H1 (cell line): ENCODE results near the gene TSR3. TPM values are rescaled to one million over a fixed set of nuclear protein-coding genes. Genes with fewer than 3 reads are reported as not detected.

ENCODE experiments used
- CTCF ChIA-PET: fragments of 300-600 bp; sonication (Branson Sonifier 250); formaldehyde crosslinking; loops from one replicate; lab custom pipeline; 2021; ENCODE audit not compliant: partially characterized antibody; lab: Charles Lee
- POLR2A ChIA-PET: fragments of 300-600 bp; sonication (Branson Sonifier 250); formaldehyde crosslinking; loops from one replicate; lab custom pipeline; 2021; ENCODE audit warnings: inconsistent platforms; ENCODE audit not compliant: partially characterized antibody; lab: Charles Lee
- DNase-seq, 2 experiments: peaks; one replicate each; pipeline versions ENCODE4 v3.0.0 to v3.0.0-alpha.2; 2010 to 2022; ENCODE audit warnings: low spot score in 2 of 2, low read depth in 1 of 2, mixed read lengths in 1 of 2
- FAIRE-seq: peaks from 2 replicates; lab custom pipeline; 2011; peaks lifted over from hg19 to GRCh38; lab: Jason Lieb, UNC
- H2AFZ ChIP-seq: 2 replicates; pipeline ENCODE4 v1.8.1; 2012; ENCODE audit warnings: low read length, inconsistent platforms
- H2AK5ac ChIP-seq: 2 replicates; pipeline ENCODE4 v1.6.1; 2013; ENCODE audit warnings: low read depth, low read length
- H2BK120ac ChIP-seq: replicated peaks from 2 replicates; pipeline ENCODE3; 2013; ENCODE audit warnings: low read depth, low read length, inconsistent platforms
- H2BK12ac ChIP-seq: 2 replicates; pipeline ENCODE4 v1.6.1; 2013; ENCODE audit warnings: low read depth, low read length
- H2BK15ac ChIP-seq: 2 replicates; pipeline ENCODE4 v1.6.1; 2013; ENCODE audit warnings: low read length
- H2BK20ac ChIP-seq: 2 replicates; pipeline ENCODE4 v1.6.1; 2013; ENCODE audit warnings: low read length
- H2BK5ac ChIP-seq: 2 replicates; pipeline ENCODE4 v1.6.1; 2013; ENCODE audit warnings: low read depth, low read length
- H3K14ac ChIP-seq: 2 replicates; pipeline ENCODE4 v1.6.1; 2013; ENCODE audit warnings: inconsistent platforms; ENCODE audit not compliant: insufficient read length
- H3K18ac ChIP-seq: 2 replicates; pipeline ENCODE4 v1.6.1; 2013; ENCODE audit warnings: low read length; ENCODE audit errors: extremely low read depth
- H3K23ac ChIP-seq: 2 replicates; pipeline ENCODE4 v1.6.1; 2013; ENCODE audit warnings: inconsistent platforms; ENCODE audit not compliant: insufficient read length
- H3K23me2 ChIP-seq: 2 replicates; pipeline ENCODE4 v1.6.1; 2013; ENCODE audit warnings: low read depth, low read length
- H3K27ac ChIP-seq: 2 replicates; pipeline ENCODE4 v1.6.1; 2011; ENCODE audit warnings: low read depth, low read length, inconsistent platforms
- H3K27me3 ChIP-seq, 4 experiments: replicated peaks in 1 of 4; 1 replicate in 1 of 4; 2 replicates in 3 of 4; pipeline versions ENCODE4 v1.6.1 to v1.8.1; 2011 to 2013; ENCODE audit warnings: low read length in 3 of 4, mild to moderate bottlenecking in 3 of 4, inconsistent platforms in 2 of 4, mixed read lengths in 2 of 4, moderate library complexity in 1 of 4; ENCODE audit not compliant: control insufficient read depth in 3 of 4, insufficient read depth in 3 of 4; ENCODE audit errors: extremely low read depth in 1 of 4
- H3K36me3 ChIP-seq, 4 experiments: 2 replicates each; pipeline versions ENCODE4 v1.6.1 to v1.8.1; 2011 to 2013; ENCODE audit warnings: mild to moderate bottlenecking in 4 of 4, low read length in 3 of 4, moderate library complexity in 2 of 4, control low read depth in 1 of 4, inconsistent platforms in 1 of 4; ENCODE audit not compliant: insufficient read depth in 4 of 4, control insufficient read depth in 2 of 4
- H3K4ac ChIP-seq: replicated peaks from 2 replicates; pipeline ENCODE3; 2013; ENCODE audit warnings: low read length, low read depth, mixed read lengths, inconsistent platforms; ENCODE audit not compliant: insufficient read length
- H3K4me1 ChIP-seq, 4 experiments: replicated peaks in 1 of 4; 1 replicate in 1 of 4; 2 replicates in 3 of 4; pipeline versions ENCODE4 v1.6.1 to v1.8.1; 2011 to 2013; ENCODE audit warnings: low read length in 3 of 4, inconsistent platforms in 2 of 4, mixed read lengths in 1 of 4; ENCODE audit not compliant: insufficient read depth in 4 of 4, control insufficient read depth in 3 of 4
- H3K4me2 ChIP-seq, 2 experiments: 2 replicates each; pipeline versions ENCODE4 v1.6.1 to v1.8.1; 2011 to 2013; ENCODE audit warnings: low read depth in 2 of 2, low read length in 2 of 2, control low read depth in 1 of 2, inconsistent platforms in 1 of 2, mild to moderate bottlenecking in 1 of 2; ENCODE audit not compliant: insufficient read depth in 1 of 2
- H3K4me3 ChIP-seq, 4 experiments: fragments of 200-600, 300-600 bp in 1 of 4; sonication (generic), shearing (Covaris generic), sonication (Bioruptor Twin) in 1 of 4; 2 replicates each; pipeline versions ENCODE4 v1.5.1 to v1.8.1; 2011 to 2016; ENCODE audit warnings: low read length in 4 of 4, low read depth in 3 of 4, control low read depth in 2 of 4, inconsistent platforms in 2 of 4, mild to moderate bottlenecking in 2 of 4, mixed read lengths in 1 of 4, moderate library complexity in 1 of 4; ENCODE audit not compliant: insufficient read depth in 2 of 4; ENCODE audit errors: extremely low read depth in 1 of 4
- H3K56ac ChIP-seq: replicated peaks from 2 replicates; pipeline ENCODE3; 2013; ENCODE audit warnings: low read depth, mild to moderate bottlenecking, mixed read lengths, low read length, inconsistent platforms; ENCODE audit not compliant: insufficient read length
- H3K79me1 ChIP-seq: 2 replicates; pipeline ENCODE4 v1.6.1; 2013; ENCODE audit warnings: low read depth, low read length, control low read depth
- H3K79me2 ChIP-seq, 2 experiments: 2 replicates each; pipeline versions ENCODE4 v1.6.1 to v1.8.1; 2012 to 2013; ENCODE audit warnings: low read length in 2 of 2, mild to moderate bottlenecking in 2 of 2, inconsistent platforms in 1 of 2; ENCODE audit not compliant: insufficient read depth in 2 of 2, control insufficient read depth in 1 of 2
- H3K9ac ChIP-seq, 4 experiments: replicated peaks in 1 of 4; 1 replicate in 1 of 4; 2 replicates in 3 of 4; pipeline versions ENCODE4 v1.6.1 to v1.8.1; 2011 to 2013; ENCODE audit warnings: low read depth in 3 of 4, low read length in 3 of 4, control low read depth in 2 of 4, mild to moderate bottlenecking in 2 of 4, moderate library complexity in 2 of 4, inconsistent platforms in 1 of 4; ENCODE audit errors: extremely low read depth in 1 of 4
- H3K9me3 ChIP-seq, 2 experiments: 2 replicates each; pipeline versions ENCODE4 v1.6.1 to v1.8.1; 2012 to 2013; ENCODE audit warnings: mild to moderate bottlenecking in 2 of 2, moderate library complexity in 2 of 2, control low read depth in 1 of 2, inconsistent platforms in 1 of 2, low read depth in 1 of 2, low read length in 1 of 2, mixed read lengths in 1 of 2; ENCODE audit not compliant: insufficient read depth in 2 of 2
- H4K20me1 ChIP-seq, 2 experiments: replicated peaks in 1 of 2; 2 replicates each; pipeline versions ENCODE3 to v1.8.1; 2011 to 2013; ENCODE audit warnings: inconsistent platforms in 2 of 2, low read length in 2 of 2, mild to moderate bottlenecking in 1 of 2; ENCODE audit not compliant: insufficient read depth in 2 of 2, control insufficient read depth in 1 of 2
- H4K5ac ChIP-seq: 2 replicates; pipeline ENCODE4 v1.6.1; 2013; ENCODE audit warnings: low read length, low read depth, mixed read lengths, inconsistent platforms; ENCODE audit not compliant: insufficient read length
- H4K8ac ChIP-seq: 2 replicates; pipeline ENCODE4 v1.8.0; 2013; ENCODE audit warnings: mild to moderate bottlenecking, moderate library complexity, low read length, inconsistent platforms; ENCODE audit not compliant: insufficient read depth; ENCODE audit errors: extremely low read depth
- H4K91ac ChIP-seq: replicated peaks from 2 replicates; pipeline ENCODE3; 2013; ENCODE audit warnings: low read length, mixed read lengths, inconsistent platforms; ENCODE audit not compliant: insufficient read length
- CREB1 ChIP-seq: IDR thresholded peaks from 2 replicates; pipeline ENCODE4 v1.6.1; 2012; ENCODE audit warnings: inconsistent platforms
- EZH2 ChIP-seq: fragments of 200-600 bp; sonication (generic); IDR thresholded peaks from 2 replicates; pipeline ENCODE4 v1.7.1; 2012; ENCODE audit warnings: low read depth, mild to moderate bottlenecking, moderate library complexity, low read length, inconsistent platforms; ENCODE audit not compliant: severe bottlenecking
- POU5F1 ChIP-seq: IDR thresholded peaks from 2 replicates; pipeline ENCODE4 v1.6.1; 2011; ENCODE audit warnings: low read depth, mild to moderate bottlenecking, low read length, moderate library complexity
- SP2 ChIP-seq: IDR thresholded peaks from 2 replicates; pipeline ENCODE4 v1.6.1; 2012; ENCODE audit warnings: mild to moderate bottlenecking, low read length, inconsistent platforms
- SUZ12 ChIP-seq: fragments of 200-600 bp; sonication (generic); IDR thresholded peaks from 2 replicates; pipeline ENCODE4 v1.6.1; 2012; ENCODE audit warnings: mild to moderate bottlenecking, inconsistent platforms, low read length, moderate library complexity, mixed read lengths
- TAF7 ChIP-seq: optimal IDR thresholded peaks from 2 replicates; pipeline ENCODE3; 2011; ENCODE audit warnings: low read depth, mild to moderate bottlenecking, inconsistent platforms, low read length, moderate library complexity, borderline replicate concordance
- YY1 ChIP-seq: IDR thresholded peaks from 2 replicates; pipeline ENCODE4 v1.6.1; 2011; ENCODE audit warnings: low read depth, mild to moderate bottlenecking, low read length
- WGBS, 2 experiments: shearing (Covaris generic) in 1 of 2; methylation state at CpG; one replicate each; pipeline versions ENCODE4 v1.1.6 to v1.1.7; 2013 to 2015; ENCODE audit warnings: low lambda C conversion rate in 2 of 2, mixed read lengths in 2 of 2, inconsistent platforms in 1 of 2, low coverage in 1 of 2, missing lambda C conversion rate in 1 of 2; ENCODE audit not compliant: insufficient replicate concordance in 2 of 2, insufficient coverage in 1 of 2, insufficient read length in 1 of 2; ENCODE audit errors: extremely low coverage in 1 of 2, missing lambda C conversion rate in 1 of 2; 5-methylcytosine and 5-hydroxymethylcytosine counted together
- polyA plus RNA-seq, 7 experiments: library from polyadenylated mRNA; depleted of rRNA in 3 of 7; stranded (reverse) in 5 of 7; unstranded in 2 of 7; fragments of >200 nt in 5 of 7; fragments of 200-250 nt in 2 of 7; gene quantifications; 1 replicate in 5 of 7; 2 replicates in 1 of 7; 4 replicates in 1 of 7; pipeline versions ENCODE4 v1.2.1 to v1.2.3, GENCODE V29; 2011 to 2013; ENCODE audit warnings: missing spikeins in 2 of 7, mixed read lengths in 2 of 7
- total RNA-seq: library from RNA; stranded (reverse); fragmentation: NEBNext Ultra II Directional; extraction: Animal tissue kit (Norgen Biotek cat#: 25700); gene quantifications from 2 replicates; pipeline ENCODE4 v1.2.1, GENCODE V29; 2021

Gene TSR3
- total and polyA plus RNA-seq, 2 of the 8 experiments (the other 6 are each of a cell fraction or from before 2014, with no cell fraction given) = 43.1 to 52.3 TPM

GRCh38 chr16:1343428-1344242, 8.0 kb downstream of the TSR3 start:
- Histone ChIP-seq H3K4me1 (peaks cover 0 to 12% (median 3%) of the 10 kb centered on the region in 4 experiments; a peak in 4 of 7 replicates), H4K20me1 (peaks cover 0 to 12% of the 10 kb centered on the region in 2 experiments), H3K4me2 (peak overlapping the region; percentile 65 to 86), H2BK5ac (no peak overlapping the region), H2BK20ac (no peak overlapping the region), H3K18ac (no peak overlapping the region), H3K79me1 (no peaks in the 10 kb centered on the region), H3K9me3 (no peaks in the 10 kb centered on the region), H2AK5ac (no peak overlapping the region), H3K9ac (no peak overlapping the region), H3K23me2 (peaks cover 4% of the 10 kb centered on the region; the same call in 1 of the 2 replicates), H3K27me3 (peaks cover 0 to 7% (median 0%) of the 10 kb centered on the region in 4 experiments; a peak in 3 of 7 replicates), H2BK12ac (no peak overlapping the region), H2BK120ac (no peak overlapping the region), H3K14ac (no peak overlapping the region), H3K23ac (no peak overlapping the region), H3K27ac (no peak overlapping the region), H4K5ac (no peak overlapping the region), H3K4me3 (peak overlapping the region; percentile 32 to 59 (median 41); a peak in 6 of 8 replicates), H3K36me3 (peaks cover 0 to 9% (median 0%) of the 10 kb centered on the region in 4 experiments; a peak in 2 of 8 replicates), H4K8ac (no peak overlapping the region), H4K91ac (no peak overlapping the region), H3K79me2 (no peaks in the 10 kb centered on the region), H3K4ac (no peak overlapping the region), H2BK15ac (no peak overlapping the region), H2AFZ (no peak overlapping the region), H3K56ac (no peak overlapping the region)
- ChIA-PET CTCF (interaction anchor here (0.5 to 11.1 kb wide), 7 partner anchors 12 to 43 kb away, joined by 3 to 52 read pairs (median 5); partner anchors contain the start of gene BAIAP3), POLR2A (interaction anchor here (1.4 to 2.1 kb wide), 3 partner anchors 12 to 34 kb away, joined by 5 to 7 read pairs (median 7); no protein-coding TSS in a partner anchor)
- DNase-seq (no peak), FAIRE-seq (no peak)
- 49% methylated on average over 36 of the region's 44 CpGs; no CpG with 5 or more reads in 1 of the 2 experiments for WGBS, 2 experiments
- TF ChIP-seq SUZ12 = no peak
- TF ChIP-seq YY1 = no peak
- no peak for TF ChIP-seq SP2
- no peak for TF ChIP-seq EZH2
- no peak for TF ChIP-seq TAF7
- TF ChIP-seq POU5F1 = no peak
- no peak for TF ChIP-seq CREB1
